Endometrial microvascular endothelial cells (primary cell): ENCODE data around the gene DENND4C. TPM values are rescaled to one million over a fixed set of nuclear protein-coding genes. Genes with fewer than 3 reads are reported as not detected.
"Not testable (repeated sequence)": the region's sequence is repeated elsewhere in the genome, so short reads cannot be mapped to it uniquely, and the experiment has no call there.

Experiments
- in situ Hi-C: cut with HindIII; loops from 2 replicates; pipeline ENCODE4 v1.10.0; 2017; ENCODE audit warnings: low sequenced_read_pairs, low pct_unique_long_range_greater_than_20kb; ENCODE audit errors: inconsistent ontology term
- total RNA-seq: library from RNA; depleted of rRNA; stranded (reverse); fragments of >200 nt; gene quantifications from one replicate; pipeline ENCODE4 v1.2.3, GENCODE V29; 2015; ENCODE audit errors: inconsistent ontology term

DENND4C gene
- total RNA-seq, 1 donor from 2014 or later = 29.5 TPM

DNA sequence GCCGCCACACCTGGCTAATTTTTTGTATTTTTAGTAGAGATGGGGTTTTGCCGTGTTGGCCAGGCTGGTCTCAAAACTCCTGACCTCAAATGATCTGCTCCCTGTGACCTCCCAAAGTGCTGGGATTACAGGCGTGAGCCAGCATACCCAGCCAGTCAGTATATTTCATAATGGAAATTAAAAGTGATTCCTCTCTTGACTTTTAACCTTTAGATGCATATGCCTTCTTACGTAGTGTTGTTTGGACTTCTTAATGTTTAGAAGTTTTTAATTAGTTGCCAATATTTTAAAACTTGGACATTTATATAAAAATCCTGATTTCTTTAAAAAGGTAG lies 22.4 kb downstream of the DENND4C start:
- in situ Hi-C loops = no loop called here

DNA sequence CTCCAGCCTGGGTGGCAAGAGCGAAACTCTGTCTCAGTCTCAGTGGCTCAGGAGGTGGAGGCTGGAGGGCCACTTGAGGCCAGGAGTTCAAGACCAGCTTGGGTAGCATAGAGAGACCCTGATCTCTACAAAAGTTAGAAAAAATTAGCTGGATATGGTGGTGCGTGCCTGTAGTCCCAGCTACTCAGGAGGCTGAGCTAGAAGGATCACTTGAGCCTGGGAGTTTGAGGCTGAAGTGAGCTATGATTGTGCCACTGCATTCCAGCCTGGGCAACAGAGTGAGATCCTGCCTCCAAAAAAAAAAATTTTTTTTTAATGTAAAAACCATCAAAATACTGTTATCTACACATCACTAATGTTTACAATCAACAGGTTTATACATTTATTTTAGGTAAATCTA lies 24.6 kb downstream of the DENND4C start:
- in situ Hi-C loops = no loop called here

DNA sequence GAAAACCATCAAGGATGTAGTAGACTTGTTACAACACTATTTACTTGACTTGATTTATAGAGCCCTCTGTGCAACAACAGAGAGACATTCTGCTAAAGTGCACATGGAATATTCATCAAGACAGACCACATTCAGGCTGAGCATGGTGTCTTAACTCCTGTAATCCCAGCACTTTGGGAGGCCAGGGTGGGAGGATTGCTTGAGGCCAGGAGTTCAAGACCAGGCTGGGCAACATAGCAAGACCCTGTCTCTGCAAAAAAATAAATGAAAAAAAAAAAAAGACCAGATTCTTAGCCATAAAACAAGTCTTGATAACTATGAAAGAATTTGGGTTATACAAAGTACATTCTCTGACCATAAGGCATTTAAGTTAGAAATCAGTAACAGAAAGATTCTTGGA lies 25.3 kb downstream of the DENND4C start:
- in situ Hi-C loops = no loop called here

DNA sequence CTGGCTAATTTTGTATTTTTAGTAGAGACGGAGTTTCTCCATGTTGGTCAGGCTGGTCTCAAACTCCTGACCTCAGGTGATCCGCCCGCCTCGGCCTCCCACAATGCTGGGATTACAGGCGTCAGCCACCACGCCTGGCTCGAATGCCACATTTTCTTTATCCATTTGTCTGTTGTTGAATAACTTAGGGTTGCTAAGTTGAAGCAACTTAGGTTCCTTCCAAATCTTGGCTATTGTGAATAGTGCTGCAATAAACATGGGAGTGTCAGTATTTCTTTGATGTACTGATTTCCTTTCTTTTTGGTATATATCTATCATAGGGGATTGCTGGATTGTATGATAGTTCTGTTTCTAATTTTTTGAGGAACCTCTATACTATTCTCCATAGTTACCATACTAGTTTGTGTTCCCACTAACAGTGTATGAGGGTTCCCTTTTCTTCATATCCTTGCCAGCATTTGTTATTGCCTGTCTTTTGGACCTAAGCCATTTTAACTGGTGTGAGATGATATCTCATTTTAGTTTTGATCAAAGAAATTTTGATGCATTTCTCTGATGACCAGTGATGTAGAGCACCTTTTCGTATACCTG lies 29.3 kb downstream of the DENND4C start:
- in situ Hi-C loops = not testable (repeated sequence)

DNA sequence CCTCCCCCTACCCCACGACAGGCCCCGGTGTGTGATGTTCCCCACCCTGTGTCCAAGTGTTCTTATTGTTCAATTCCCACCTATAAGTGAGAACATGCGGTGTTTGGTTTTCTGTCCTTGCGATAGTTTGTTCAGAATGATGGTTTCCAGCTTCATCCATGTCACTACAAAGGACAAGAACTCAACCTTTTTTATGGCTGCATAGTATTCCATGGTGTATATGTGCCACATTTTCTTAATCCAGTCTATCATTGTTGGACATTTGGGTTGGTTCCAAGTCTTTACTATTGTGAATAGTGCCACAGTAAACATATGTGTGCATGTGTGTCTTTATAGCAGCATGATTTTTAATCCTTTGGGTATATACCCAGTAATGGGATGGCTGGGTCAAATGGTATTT lies 35.1 kb downstream of the DENND4C start:
- in situ Hi-C loops = not testable (repeated sequence)

DNA sequence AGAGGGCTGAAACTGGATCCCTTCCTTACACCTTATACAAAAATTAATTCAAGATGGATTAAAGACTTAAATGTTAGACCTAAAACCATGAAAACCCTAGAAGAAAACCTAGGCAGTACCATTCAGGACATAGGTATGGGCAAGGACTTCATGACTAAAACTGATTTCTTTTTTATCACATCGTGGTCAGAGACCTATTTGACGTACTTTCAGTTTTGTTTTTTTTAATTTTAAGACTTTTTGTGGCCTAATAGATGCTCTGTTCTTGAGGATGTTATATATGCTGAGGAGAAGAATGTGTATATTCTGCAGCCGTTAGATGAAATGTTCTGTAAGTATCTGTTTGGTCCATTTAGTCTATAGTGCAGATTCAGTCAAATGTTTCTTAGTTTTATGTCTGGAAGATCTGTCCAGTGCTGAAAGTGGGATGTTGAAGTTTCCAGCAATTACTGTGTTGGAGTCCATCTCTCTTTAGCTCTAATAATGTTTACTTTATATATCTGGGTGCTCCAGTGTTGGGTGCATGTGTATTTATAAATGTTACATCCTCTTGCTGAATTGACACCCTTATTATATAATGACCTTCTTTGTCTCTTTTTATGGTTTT lies 36.4 kb downstream of the DENND4C start:
- in situ Hi-C loops = not testable (repeated sequence)

DNA sequence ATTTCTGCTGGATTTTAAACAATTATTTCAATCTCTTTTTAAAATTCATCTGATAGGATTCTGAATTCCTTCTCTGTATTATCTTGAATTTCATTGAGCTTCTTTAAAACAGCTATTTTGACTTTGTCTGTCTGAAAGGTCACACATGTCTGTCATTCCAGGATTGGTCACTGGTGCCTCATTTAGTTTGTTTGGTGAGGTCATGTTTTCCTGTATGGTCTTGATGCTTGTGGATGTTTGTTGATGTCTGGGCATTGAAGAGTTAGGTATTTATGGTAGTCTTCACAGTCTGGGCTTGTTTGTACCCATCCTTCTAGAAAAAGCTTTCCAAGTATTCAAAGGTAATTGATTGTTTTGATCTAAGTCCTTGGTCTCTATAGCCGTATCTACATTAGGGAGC lies 39.1 kb downstream of the DENND4C start:
- in situ Hi-C loops = no loop called here

DNA sequence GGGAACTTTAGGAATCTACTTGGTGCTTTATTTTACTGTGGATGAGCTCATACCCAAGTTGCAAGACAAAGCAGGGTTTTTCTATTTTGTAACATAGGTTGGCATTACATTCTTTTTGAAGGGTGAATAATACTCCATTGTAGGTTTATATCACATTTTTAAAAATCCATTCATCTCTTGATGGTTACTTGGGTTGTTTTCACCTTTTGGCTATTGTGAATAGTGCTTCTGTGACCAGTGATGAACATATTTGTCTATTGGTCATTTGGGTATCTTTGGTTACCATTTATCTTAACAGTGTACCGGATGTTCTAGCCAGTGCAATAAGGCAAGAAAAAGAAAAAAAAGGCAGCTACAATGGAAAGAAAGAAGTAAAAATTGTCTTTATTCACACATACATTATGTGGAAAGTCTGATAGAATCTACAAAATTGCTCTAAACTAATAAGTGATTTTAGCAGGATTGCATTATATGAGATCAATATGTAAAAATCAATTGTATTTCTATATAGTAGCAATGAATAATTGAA lies 40.0 kb downstream of the DENND4C start:
- in situ Hi-C loops = no loop called here

DNA sequence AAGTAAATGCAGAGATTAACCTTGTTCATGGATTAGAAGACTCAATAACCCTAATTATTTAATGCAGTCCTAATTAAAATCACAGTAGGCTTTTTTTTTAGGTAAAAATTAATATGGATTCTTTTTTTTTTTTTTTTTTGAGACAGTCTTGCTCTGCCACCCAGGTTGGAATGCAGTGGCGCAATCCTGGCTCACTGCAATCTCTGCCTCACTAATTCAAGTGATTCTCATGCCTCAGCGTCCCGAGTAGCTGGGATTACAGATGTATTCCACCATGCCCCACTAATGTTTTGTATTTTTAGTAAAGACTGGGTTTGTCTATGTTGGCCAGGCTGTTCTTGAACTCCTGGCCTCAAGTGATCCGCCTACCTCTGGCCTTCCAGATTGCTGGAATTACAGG lies 40.6 kb downstream of the DENND4C start:
- in situ Hi-C loops = no loop called here

DNA sequence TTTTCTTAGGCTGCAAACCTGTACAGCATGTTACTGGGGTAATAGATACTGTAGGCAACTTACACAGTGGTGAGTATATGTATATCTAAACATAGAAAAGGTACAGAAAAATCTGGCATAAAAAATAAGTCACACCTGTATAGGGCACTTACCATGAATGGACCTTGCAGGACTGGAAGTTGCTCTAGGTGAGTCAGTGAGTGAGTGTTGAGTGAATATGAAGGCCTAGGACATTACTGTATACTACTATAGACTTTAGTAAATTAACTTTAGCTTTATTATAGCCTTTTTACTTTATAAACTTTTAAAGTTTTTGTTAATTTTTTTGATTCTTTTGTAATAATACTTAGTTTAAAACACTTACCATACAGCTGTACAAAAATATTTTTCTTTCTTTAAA lies 51.3 kb downstream of the DENND4C start:
- in situ Hi-C loops = no loop called here

DNA sequence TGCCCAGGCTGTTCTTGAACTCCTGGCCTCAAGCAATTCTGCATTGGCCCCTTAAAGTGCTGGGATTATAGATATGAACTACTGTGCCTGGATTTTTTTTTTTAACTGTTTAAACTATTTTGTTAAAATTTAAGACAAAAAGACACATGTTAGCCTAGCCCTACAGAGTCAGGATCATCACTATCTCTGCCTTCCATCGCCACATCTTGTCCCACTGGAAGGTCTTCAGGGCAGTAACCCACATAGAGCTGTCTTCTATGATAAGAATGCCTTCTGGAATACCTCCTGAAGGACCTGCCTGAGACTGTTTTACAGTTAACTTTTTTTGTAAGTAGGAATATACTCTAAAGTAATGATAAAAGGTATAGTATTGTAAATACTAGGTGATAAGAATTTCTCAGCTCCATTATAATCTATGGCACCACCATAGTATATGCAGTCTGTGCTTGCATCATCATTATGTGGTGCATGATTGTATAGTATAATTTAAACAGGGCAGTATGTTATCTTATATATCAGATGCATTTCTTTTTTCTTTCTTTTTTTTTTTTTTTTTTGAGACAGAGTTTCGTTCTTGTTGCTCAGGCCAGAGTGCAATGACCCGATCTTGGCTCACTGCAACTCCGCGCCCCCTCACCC lies 52.7 kb downstream of the DENND4C start:
- in situ Hi-C loops = no loop called here

DNA sequence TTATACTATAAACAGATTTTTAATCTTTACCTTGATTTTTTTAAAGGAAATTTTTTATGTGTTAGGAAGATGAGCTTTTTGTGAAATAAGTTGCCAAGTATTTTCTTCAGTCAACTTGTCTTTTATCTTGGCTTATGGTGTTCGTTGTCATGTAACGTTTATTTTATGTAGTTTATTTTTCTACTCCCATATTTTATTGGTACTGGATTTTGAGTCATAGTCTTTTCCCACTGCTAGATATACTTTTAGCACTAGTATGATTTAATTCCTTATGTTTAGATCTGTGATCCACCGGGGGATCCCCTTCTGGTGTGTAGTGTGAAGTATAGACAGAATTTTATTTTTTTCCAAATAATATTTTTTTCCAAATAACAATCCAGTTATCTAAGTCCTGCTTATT lies 54.2 kb downstream of the DENND4C start:
- in situ Hi-C loops = no loop called here

DNA sequence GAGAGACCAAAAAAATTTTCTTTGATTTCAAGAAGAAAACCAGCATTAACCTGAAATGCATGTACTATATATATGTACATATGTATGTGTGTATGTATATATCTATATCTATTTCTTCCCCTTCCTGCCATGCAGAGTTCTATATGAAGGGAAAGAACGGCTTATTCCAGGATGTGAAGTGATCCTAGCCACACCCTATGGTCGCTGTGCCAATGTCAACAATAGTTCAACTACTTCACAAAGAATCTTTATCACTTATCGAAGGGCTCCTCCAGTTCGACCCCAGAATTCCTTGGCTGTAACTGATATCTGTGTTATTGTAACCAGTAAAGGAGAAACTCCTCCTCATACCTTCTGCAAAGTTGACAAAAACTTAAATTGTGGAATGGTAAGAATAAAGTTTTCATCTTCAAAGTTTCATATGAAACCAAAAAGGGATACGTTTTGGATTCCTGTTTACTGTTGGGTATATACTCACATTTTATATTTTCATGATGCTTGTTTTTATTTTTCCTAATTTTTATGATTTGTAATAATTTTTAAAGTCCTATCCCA lies 56.2 kb downstream of the DENND4C start:
- in situ Hi-C loops = no loop called here

DNA sequence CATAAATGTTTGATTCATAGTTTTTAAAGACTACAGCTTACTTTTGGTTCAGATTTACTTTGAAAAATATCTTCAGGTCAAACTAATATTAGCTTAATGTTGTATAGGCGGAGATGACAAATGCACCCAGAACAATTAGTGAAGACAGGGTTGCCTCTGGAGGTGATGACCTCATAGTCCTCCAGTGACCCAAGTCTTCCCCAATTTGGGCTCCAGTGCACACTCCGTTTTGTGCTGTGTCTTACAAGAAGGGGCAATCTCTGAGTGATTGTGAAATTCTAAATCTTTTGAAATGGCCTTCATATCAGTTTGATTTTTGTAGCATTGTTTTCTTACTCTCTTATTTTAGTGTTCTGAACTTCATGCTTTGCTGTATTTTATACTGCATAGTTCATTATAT lies 57.6 kb downstream of the DENND4C start:
- in situ Hi-C loops = no loop called here

DNA sequence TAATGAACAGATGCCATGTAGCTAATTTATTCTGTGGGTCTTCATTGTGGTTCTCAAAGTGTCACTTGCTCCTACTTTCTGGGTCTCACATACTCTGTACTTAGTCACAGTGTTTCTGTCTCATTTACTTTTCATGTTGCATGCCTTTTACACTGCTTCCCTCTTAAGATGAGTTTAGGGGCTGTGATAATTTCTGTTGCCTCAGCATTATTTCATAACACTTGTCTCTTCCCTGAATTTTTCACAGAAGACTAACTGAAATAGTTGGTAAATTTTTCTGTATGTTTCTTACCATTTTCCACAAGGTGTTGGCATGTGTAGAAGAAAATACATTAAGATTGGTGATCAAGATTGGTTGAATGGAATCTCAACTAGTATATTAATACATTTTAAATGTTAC lies 59.6 kb downstream of the DENND4C start:
- in situ Hi-C loops = no loop called here

DNA sequence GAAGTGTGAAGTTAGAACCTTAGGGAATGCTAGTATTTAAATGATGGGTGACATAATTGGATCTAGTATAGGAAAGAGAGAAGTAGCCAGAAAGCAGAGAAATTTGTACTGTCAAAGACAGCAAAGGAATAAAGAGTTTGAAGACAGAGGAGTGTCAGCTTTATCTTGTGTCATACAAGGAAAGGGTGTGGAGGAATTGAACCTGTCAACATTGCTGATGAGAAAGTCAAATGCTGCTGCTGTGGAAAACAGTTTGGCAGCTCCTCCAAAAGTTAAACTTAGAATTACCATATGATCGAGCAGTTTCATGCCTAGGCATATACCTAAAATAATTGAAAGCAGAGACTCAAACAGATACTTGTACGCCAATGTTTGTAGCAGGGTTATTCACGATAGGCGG lies 63.7 kb downstream of the DENND4C start:
- in situ Hi-C loops = no loop called here

DNA sequence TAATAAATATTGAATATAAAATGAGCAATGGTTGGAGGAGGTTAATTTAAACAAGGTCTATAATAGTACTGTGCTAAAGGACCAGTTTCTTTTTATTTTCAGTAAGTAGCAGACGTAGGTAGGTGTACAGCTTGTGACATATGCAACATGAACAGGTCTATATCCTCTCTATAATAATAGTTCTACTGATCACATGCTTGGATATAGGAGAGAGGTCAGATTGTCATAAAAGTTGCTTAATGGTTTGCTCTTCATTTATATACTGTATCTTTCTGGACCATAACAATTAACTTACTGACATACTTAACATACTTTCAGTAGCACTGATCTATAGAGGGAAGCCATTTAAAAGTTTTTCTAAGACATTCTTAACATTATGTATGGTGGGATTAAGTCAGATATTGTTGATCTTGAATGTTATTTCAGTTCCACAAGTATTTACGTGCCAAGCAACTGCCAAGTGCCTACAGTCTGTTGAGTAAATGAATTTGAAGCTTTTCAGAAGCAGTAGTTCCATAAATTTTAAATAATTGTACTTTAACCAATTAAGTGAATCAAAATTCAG lies 68.0 kb downstream of the DENND4C start:
- in situ Hi-C loops = no loop called here

DNA sequence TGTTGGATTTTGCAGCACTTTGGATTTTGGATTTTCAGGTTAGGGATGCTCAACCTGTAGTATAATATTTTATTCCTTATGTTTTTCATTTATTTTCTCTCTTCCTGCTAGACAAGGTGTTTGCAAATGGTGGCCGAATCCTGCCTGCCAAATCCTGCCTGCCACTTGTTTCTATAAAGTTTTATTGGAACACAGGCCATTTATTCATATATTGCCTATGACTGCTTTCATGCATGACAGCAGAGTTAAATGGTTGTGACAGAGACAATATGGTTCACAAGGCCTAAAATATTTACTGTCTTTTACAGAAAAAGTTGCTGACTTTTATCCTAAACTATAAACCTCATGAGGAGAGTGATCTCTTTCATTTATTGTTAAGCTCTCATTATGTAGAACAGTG lies 72.7 kb downstream of the DENND4C start:
- in situ Hi-C loops = no loop called here

DNA sequence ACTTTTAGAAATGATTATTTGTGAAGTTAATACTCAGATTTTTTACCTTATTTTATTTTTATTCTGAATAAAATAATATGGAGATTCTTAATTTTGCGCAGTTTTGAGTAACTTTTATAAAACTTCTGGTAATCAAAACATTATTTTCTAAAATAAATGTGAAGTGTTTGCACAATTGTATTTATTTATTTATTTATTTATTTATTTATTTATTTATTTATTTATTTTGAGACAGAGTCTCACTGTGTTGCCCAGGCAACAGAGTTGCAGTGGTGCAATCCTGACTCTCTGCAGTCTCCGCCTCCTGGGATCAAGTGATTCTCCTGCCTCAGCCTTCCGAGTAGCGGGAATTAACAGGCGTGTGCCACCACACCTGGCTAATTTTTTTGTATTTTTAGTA lies 76.1 kb downstream of the DENND4C start:
- in situ Hi-C loops = no loop called here

DNA sequence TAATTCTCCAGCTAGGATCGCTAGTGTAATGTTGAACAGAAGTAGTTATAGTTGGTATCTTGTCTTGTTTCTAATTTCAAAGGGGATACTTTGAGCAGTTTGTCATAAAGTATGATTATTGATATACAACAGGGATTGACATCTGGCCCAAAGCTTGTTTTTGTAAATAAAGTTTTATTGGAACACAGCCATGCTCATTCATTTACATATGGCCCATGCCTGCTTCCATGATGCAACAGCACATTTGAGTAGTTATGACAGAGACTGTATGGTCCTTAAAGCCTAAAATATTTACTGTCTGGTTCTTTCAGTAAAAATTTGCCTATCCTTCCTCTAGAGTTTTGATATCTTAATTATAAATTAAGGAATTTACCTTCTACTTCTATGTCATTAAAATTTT lies 79.8 kb downstream of the DENND4C start:
- in situ Hi-C loops = no loop called here
